Measurements from ENCODE around the gene CASK.

Gene CASK

DNA sequence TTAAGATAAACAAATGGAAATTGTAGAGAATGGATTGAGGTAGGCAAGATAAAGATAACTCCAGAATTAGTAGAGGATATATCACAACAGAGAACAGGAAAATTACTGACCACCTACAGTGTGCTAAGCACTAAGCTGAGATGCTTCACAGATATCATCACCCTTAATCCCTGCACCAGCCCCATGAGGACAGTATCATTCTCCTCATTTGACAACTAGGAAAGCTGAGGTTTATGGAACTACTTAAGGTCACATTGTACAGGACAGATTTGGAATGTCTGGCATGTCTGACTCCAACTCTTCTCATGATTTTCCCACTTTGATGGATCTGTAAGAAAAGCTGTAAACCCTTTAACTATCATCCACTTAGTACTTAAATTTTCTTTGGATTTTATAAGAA, 95.5 kb downstream of the CASK start:
- TF ChIP-seq PPARA (CRISPR knock-in tag; IDR thresholded peaks at IDR 0.05; ENCODE audit: borderline replicate concordance) (no peak), RARB (CRISPR knock-in tag; IDR thresholded peaks at IDR 0.05) (no peak), SNAI2 (CRISPR knock-in tag; IDR thresholded peaks at IDR 0.05) (no peak), ZNF70 (CRISPR knock-in tag; IDR thresholded peaks at IDR 0.05) (no peak), ZNF565 (CRISPR knock-in tag; conservative IDR thresholded peaks at IDR 0.05; ENCODE audit: low read depth) (no peak), ESRRG (CRISPR knock-in tag; IDR thresholded peaks at IDR 0.05) (no peak)
- TF ChIP-seq, protein P1, sequence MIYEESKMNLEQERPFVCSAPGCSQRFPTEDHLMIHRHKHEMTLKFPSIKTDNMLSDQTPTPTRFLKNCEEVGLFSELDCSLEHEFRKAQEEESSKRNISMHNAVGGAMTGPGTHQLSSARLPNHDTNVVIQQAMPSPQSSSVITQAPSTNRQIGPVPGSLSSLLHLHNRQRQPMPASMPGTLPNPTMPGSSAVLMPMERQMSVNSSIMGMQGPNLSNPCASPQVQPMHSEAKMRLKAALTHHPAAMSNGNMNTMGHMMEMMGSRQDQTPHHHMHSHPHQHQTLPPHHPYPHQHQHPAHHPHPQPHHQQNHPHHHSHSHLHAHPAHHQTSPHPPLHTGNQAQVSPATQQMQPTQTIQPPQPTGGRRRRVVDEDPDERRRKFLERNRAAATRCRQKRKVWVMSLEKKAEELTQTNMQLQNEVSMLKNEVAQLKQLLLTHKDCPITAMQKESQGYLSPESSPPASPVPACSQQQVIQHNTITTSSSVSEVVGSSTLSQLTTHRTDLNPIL (CRISPR knock-in tag; IDR thresholded peaks at IDR 0.05; ENCODE audit: low read depth): no peak
- TF ChIP-seq, protein P2, sequence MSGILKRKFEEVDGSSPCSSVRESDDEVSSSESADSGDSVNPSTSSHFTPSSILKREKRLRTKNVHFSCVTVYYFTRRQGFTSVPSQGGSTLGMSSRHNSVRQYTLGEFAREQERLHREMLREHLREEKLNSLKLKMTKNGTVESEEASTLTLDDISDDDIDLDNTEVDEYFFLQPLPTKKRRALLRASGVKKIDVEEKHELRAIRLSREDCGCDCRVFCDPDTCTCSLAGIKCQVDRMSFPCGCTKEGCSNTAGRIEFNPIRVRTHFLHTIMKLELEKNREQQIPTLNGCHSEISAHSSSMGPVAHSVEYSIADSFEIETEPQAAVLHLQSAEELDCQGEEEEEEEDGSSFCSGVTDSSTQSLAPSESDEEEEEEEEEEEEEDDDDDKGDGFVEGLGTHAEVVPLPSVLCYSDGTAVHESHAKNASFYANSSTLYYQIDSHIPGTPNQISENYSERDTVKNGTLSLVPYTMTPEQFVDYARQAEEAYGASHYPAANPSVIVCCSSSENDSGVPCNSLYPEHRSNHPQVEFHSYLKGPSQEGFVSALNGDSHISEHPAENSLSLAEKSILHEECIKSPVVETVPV (CRISPR knock-in tag; IDR thresholded peaks at IDR 0.05): no peak
- ATAC-seq: peak; percentile 80

DNA sequence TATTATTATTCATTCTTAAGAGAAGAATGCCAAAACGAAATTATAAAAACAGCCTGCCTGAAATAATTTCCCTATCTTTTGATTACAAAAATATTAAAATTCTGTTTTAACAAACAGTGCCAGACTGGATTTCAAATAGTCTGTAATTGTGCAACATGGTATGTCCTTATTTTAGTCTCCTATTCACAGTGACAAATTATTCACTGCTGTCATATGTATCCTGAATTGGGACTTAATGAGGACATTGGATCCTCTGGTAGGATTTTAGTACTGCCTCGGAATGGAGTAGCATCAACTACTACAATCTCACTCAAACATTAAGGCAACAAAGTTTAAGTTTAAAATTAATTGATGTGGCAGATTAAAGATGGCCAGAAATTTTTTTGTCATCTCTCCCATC, 97.6 kb downstream of the CASK start:
- TF ChIP-seq ESRRG (CRISPR knock-in tag; IDR thresholded peaks at IDR 0.05) (no peak), ZFP30 (CRISPR knock-in tag; IDR thresholded peaks at IDR 0.05) (no peak), ZNF8 (CRISPR knock-in tag; IDR thresholded peaks at IDR 0.05) (no peak), CSDC2 (CRISPR knock-in tag; IDR thresholded peaks at IDR 0.05) (no peak), PPARA (CRISPR knock-in tag; IDR thresholded peaks at IDR 0.05; ENCODE audit: borderline replicate concordance) (no peak), ZNF70 (CRISPR knock-in tag; IDR thresholded peaks at IDR 0.05) (no peak)
- TF ChIP-seq, protein P3, sequence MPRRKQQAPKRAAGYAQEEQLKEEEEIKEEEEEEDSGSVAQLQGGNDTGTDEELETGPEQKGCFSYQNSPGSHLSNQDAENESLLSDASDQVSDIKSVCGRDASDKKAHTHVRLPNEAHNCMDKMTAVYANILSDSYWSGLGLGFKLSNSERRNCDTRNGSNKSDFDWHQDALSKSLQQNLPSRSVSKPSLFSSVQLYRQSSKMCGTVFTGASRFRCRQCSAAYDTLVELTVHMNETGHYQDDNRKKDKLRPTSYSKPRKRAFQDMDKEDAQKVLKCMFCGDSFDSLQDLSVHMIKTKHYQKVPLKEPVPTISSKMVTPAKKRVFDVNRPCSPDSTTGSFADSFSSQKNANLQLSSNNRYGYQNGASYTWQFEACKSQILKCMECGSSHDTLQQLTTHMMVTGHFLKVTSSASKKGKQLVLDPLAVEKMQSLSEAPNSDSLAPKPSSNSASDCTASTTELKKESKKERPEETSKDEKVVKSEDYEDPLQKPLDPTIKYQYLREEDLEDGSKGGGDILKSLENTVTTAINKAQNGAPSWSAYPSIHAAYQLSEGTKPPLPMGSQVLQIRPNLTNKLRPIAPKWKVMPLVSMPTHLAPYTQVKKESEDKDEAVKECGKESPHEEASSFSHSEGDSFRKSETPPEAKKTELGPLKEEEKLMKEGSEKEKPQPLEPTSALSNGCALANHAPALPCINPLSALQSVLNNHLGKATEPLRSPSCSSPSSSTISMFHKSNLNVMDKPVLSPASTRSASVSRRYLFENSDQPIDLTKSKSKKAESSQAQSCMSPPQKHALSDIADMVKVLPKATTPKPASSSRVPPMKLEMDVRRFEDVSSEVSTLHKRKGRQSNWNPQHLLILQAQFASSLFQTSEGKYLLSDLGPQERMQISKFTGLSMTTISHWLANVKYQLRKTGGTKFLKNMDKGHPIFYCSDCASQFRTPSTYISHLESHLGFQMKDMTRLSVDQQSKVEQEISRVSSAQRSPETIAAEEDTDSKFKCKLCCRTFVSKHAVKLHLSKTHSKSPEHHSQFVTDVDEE (CRISPR knock-in tag; IDR thresholded peaks at IDR 0.05): no peak
- TF ChIP-seq, protein P4, sequence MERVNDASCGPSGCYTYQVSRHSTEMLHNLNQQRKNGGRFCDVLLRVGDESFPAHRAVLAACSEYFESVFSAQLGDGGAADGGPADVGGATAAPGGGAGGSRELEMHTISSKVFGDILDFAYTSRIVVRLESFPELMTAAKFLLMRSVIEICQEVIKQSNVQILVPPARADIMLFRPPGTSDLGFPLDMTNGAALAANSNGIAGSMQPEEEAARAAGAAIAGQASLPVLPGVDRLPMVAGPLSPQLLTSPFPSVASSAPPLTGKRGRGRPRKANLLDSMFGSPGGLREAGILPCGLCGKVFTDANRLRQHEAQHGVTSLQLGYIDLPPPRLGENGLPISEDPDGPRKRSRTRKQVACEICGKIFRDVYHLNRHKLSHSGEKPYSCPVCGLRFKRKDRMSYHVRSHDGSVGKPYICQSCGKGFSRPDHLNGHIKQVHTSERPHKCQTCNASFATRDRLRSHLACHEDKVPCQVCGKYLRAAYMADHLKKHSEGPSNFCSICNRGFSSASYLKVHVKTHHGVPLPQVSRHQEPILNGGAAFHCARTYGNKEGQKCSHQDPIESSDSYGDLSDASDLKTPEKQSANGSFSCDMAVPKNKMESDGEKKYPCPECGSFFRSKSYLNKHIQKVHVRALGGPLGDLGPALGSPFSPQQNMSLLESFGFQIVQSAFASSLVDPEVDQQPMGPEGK (CRISPR knock-in tag; IDR thresholded peaks at IDR 0.05; ENCODE audit: borderline replicate concordance): no peak

DNA sequence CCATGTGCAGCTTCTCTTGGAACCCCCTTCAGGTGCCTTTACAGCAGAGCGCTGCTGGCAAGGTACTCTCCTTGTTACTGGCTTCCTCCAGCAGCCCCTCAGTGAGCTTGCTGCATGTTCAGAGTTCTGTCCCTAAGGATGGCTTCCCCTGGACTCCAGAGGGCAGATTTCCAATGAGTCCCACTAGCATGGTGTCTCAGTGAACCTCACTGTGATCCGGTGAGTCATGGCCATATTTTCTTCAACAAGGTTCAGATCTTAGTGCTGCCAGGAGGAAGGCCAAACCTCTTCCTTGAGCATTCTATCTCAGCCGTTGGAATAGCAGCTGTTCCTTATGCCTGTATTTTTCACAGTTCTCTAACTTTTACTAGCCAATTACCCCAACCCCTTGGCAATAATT, 98.8 kb downstream of the CASK start:
- TF ChIP-seq ZC3H10 (CRISPR knock-in tag; IDR thresholded peaks at IDR 0.05) (no peak), ZFP30 (CRISPR knock-in tag; IDR thresholded peaks at IDR 0.05) (no peak), OSR1 (CRISPR knock-in tag; IDR thresholded peaks at IDR 0.05) (no peak), ISL1 (CRISPR knock-in tag; IDR thresholded peaks at IDR 0.05) (no peak), TOX (CRISPR knock-in tag; IDR thresholded peaks at IDR 0.05; ENCODE audit: borderline replicate concordance) (no peak), SNAI2 (CRISPR knock-in tag; IDR thresholded peaks at IDR 0.05) (no peak), ESRRG (CRISPR knock-in tag; IDR thresholded peaks at IDR 0.05) (no peak), ZNF8 (CRISPR knock-in tag; IDR thresholded peaks at IDR 0.05) (no peak), TCF4 (CRISPR knock-in tag; IDR thresholded peaks at IDR 0.05; ENCODE audit: borderline replicate concordance) (no peak)
- TF ChIP-seq, protein P5, sequence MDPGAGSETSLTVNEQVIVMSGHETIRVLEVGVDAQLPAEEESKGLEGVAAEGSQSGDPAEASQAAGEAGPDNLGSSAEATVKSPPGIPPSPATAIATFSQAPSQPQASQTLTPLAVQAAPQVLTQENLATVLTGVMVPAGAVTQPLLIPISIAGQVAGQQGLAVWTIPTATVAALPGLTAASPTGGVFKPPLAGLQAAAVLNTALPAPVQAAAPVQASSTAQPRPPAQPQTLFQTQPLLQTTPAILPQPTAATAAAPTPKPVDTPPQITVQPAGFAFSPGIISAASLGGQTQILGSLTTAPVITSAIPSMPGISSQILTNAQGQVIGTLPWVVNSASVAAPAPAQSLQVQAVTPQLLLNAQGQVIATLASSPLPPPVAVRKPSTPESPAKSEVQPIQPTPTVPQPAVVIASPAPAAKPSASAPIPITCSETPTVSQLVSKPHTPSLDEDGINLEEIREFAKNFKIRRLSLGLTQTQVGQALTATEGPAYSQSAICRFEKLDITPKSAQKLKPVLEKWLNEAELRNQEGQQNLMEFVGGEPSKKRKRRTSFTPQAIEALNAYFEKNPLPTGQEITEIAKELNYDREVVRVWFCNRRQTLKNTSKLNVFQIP (CRISPR knock-in tag; IDR thresholded peaks at IDR 0.05; ENCODE audit: borderline replicate concordance, low read depth): no peak
- TF ChIP-seq, protein P2 (CRISPR knock-in tag; IDR thresholded peaks at IDR 0.05): no peak
- peak; percentile 69 for ATAC-seq

More for the DNA sequence above, 97.6 kb downstream of the CASK start:
- ATAC-seq: no peak

All from SK-N-SH treated with all-trans-retinoic acid at 6 μM for 48 hours (cell line).